ENCODE results near the gene RAB17. TPM values are rescaled to one million over a fixed set of nuclear protein-coding genes. Genes with fewer than 3 reads are reported as not detected.

The RAB17 gene, protein sequence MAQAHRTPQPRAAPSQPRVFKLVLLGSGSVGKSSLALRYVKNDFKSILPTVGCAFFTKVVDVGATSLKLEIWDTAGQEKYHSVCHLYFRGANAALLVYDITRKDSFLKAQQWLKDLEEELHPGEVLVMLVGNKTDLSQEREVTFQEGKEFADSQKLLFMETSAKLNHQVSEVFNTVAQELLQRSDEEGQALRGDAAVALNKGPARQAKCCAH
- polyA plus RNA-seq, result 164 TPM
- long read RNA-seq, donor 1, transcript RAB17-201 (6 exons, 1,966 nt), result major isoform, 20 of 27 reads
- long read RNA-seq, donor 1, transcript RAB17-209 (2 exons, 937 nt), result minor isoform, 5 of 27 reads
- long read RNA-seq, donor 1, partial matches to known transcripts, result 0 of 27 reads
- long read RNA-seq, donor 1, other reads (novel, unspliced or antisense), result 0 of 27 reads
- long read RNA-seq, donor 2, transcript RAB17-210 (3 exons, 3,211 nt), result minor isoform, 6 of 81 reads
- long read RNA-seq, donor 2, transcript RAB17-209 (2 exons, 937 nt), result minor isoform, 12 of 81 reads
- long read RNA-seq, donor 2, transcript RAB17-201 (6 exons, 1,966 nt), result major isoform, 36 of 81 reads
- long read RNA-seq, donor 2, partial matches to known transcripts, result 15 of 81 reads
- long read RNA-seq, donor 2, other reads (novel, unspliced or antisense), result 8 of 81 reads
- long read RNA-seq, donor 3, result 0 reads
- long read RNA-seq, donor 4, partial matches to known transcripts, result 0 of 3 reads
- long read RNA-seq, donor 4, other reads (novel, unspliced or antisense), result 0 of 3 reads
- long read RNA-seq, donor 5, transcript RAB17-201 (6 exons, 1,966 nt), result major isoform, 6 of 9 reads
- long read RNA-seq, donor 5, partial matches to known transcripts, result 0 of 9 reads
- long read RNA-seq, donor 5, other reads (novel, unspliced or antisense), result 0 of 9 reads
- long read RNA-seq, donor 6, transcript RAB17-209 (2 exons, 937 nt), result minor isoform, 11 of 58 reads
- long read RNA-seq, donor 6, transcript RAB17-201 (6 exons, 1,966 nt), result major isoform, 20 of 58 reads
- long read RNA-seq, donor 6, partial matches to known transcripts, result 22 of 58 reads
- long read RNA-seq, donor 6, other reads (novel, unspliced or antisense), result 0 of 58 reads
- long read RNA-seq, donor 7, partial matches to known transcripts, result 0 of 7 reads
- long read RNA-seq, donor 7, other reads (novel, unspliced or antisense), result 0 of 7 reads
- long read RNA-seq, donor 8, transcript RAB17-201 (6 exons, 1,966 nt), result major isoform, 37 of 82 reads
- long read RNA-seq, donor 8, transcript RAB17-209 (2 exons, 937 nt), result minor isoform, 14 of 82 reads
- long read RNA-seq, donor 8, partial matches to known transcripts, result 22 of 82 reads
- long read RNA-seq, donor 8, other reads (novel, unspliced or antisense), result 0 of 82 reads
- long read RNA-seq, donor 9, transcript RAB17-209 (2 exons, 937 nt), result minor isoform, 7 of 38 reads
- long read RNA-seq, donor 9, transcript RAB17-201 (6 exons, 1,966 nt), result major isoform, 18 of 38 reads
- long read RNA-seq, donor 9, partial matches to known transcripts, result 9 of 38 reads
- long read RNA-seq, donor 9, other reads (novel, unspliced or antisense), result 0 of 38 reads
- long read RNA-seq, donor 10, transcript RAB17-201 (6 exons, 1,966 nt), result major isoform, 27 of 165 reads
- long read RNA-seq, donor 10, transcript RAB17-209 (2 exons, 937 nt), result minor isoform, 13 of 165 reads
- long read RNA-seq, donor 10, partial matches to known transcripts, result 119 of 165 reads
- long read RNA-seq, donor 10, other reads (novel, unspliced or antisense), result 0 of 165 reads
- long read RNA-seq, donor 11, transcript RAB17-201 (6 exons, 1,966 nt), result major isoform, 16 of 27 reads
- long read RNA-seq, donor 11, partial matches to known transcripts, result 5 of 27 reads
- long read RNA-seq, donor 11, other reads (novel, unspliced or antisense), result 0 of 27 reads

DNA sequence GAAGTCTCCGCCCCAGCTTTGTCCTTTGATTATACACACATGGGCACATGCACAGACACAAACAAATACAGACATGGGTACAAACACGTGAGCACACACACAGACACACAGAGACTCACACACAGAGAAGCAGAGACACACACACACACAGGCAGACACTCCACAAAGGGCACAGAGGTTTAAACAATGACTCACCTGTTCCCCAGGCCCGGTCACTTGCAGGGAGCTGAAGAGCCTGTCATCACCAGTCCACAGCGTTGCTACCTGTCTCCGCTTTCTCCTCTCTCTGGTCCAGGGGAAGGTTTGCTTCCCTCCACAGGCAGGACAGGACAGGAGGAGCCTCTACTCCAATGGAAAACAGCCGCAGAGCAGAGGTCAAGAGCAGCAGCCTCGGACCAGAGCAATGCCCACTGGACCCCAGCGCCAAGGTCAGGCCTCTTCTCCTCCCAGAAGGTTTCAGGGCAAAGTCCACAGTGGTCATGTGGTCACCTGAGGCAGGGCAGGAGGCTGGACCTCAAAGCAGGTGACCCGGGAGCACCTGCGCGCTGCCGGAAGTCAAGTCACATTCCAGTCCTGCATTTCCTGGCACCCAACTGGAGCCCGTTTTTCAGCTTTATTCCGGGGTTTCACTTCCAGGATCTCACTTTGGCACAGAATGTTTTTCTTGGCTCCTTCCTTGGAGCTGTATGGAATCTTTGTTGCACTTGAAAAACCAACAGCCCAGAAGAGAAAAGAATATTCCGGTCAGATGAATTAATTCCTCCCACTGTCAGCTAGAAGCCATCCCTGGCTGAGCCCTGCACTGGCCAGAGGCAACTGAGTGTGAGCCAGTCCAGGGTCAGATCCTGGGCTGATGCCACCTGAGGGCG is at the start of gene RAB17:
RAB17 (minus strand) TSS at position 463 of the 869 bp plus-strand sequence. CDS start 4,580 bp downstream, outside the sequence.
- Histone ChIP-seq H3K9me3 (ENCODE audit: control insufficient read depth, low read depth, low read length) (no peaks in the 10 kb centered on the region), H3K4me1 (ENCODE audit: control insufficient read depth, insufficient read depth, low read length) (peaks cover 41% of the 10 kb centered on the region), H3K27me3 (ENCODE audit: control insufficient read depth, insufficient read depth, low read length) (no peaks in the 10 kb centered on the region), H3K27ac (ENCODE audit: low read length) (peak within 1 kb of the TSS; percentile 96), H3K4me3 (ENCODE audit: low read length) (peak within 1 kb of the TSS; percentile 59), H3K36me3 (ENCODE audit: control insufficient read depth, insufficient read depth, low read length) (peaks cover 7% of the 10 kb centered on the region)
- 20% methylated on average over 1 of the region's 16 CpGs for WGBS (ENCODE audit: insufficient coverage, low lambda C conversion rate)
- peak; percentile 92 to 95 for DNase-seq

DNA sequence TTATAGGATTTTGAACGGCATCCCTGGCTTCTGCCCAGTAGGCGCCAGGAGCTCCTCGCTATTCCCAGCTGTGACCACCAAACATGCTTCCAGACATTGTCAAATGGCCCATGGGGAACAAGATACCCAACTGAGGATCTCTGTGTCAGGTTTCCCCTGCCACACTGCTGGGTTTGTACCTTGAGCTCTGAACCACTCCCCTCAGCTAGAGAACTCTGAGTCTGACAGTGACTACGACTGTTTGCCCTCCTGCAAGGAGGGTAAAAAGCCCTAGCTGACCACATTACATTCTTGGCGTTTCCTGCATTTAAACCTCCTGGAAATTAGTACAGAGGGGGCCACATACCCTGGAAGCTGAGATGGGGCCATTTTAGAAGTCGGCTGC is 49.3 kb upstream of the RAB17 start:
- WGBS (ENCODE audit: insufficient coverage, low lambda C conversion rate), result no CpG with 5 or more reads among the region's 6 CpGs
- Histone ChIP-seq H3K4me1 (ENCODE audit: control insufficient read depth, insufficient read depth, low read length) (peaks cover 5% of the 10 kb centered on the region), H3K4me3 (ENCODE audit: low read length) (no peak overlapping the region)

DNA sequence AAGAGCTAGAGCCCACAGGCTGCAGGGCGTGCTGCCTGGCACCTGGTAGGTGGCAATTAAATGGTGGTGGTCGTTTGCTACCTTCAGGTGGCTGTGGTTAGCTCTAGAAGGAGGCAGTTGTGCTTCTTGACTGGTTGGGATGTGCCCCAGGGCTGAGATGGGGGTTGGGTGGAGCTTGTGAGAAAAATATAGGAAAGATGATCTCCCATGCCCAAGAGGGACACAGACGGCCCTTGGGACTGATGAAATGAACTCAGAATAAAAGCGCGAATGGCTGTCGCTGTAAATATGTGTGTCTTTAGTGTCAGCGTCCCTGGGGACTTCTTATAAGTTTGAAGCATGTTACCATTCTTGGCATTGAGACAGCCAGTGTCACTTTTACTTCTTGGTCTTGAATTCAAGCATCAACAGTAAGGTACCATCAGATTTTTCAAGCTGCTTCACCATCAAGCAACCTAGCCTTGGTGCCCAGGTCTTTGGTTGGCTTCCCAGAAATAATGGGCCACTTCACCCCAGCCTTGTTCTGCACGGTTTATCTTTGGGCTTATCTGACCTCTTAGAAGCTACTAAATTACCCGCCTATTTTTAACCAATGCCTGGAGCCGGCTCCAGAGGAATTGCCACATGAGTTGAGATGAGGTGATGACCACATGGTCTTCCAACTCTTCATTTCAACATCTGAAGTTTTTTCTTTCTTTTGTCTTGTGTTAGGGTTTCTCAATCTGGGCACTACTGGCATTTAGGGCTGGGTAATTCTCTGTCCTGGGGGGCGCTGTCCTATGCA is 48.7 kb upstream of the RAB17 start:
- Histone ChIP-seq H3K9me3 (ENCODE audit: control insufficient read depth, low read depth, low read length) (peaks cover 3% of the 10 kb centered on the region), H3K27me3 (ENCODE audit: control insufficient read depth, insufficient read depth, low read length) (no peaks in the 10 kb centered on the region), H3K4me3 (ENCODE audit: low read length) (no peak overlapping the region), H3K27ac (ENCODE audit: low read length) (no peak overlapping the region), H3K36me3 (ENCODE audit: control insufficient read depth, insufficient read depth, low read length) (no peaks in the 10 kb centered on the region), H3K4me1 (ENCODE audit: control insufficient read depth, insufficient read depth, low read length) (peaks cover 5% of the 10 kb centered on the region)
- no peak for DNase-seq
- 64% methylated on average over 2 of the region's 11 CpGs for WGBS (ENCODE audit: insufficient coverage, low lambda C conversion rate)

More for the DNA sequence above, 49.3 kb upstream of the RAB17 start:
- peaks cover 1% of the 10 kb centered on the region for H3K9me3 ChIP-seq (ENCODE audit: control insufficient read depth, low read depth, low read length)
- no peaks in the 10 kb centered on the region for H3K27me3 ChIP-seq (ENCODE audit: control insufficient read depth, insufficient read depth, low read length)
- H3K27ac ChIP-seq (ENCODE audit: low read length), result no peak overlapping the region
- peak in 1 of 2 donors; percentile 46 for DNase-seq
- peaks cover 2% of the 10 kb centered on the region for H3K36me3 ChIP-seq (ENCODE audit: control insufficient read depth, insufficient read depth, low read length)

DNA sequence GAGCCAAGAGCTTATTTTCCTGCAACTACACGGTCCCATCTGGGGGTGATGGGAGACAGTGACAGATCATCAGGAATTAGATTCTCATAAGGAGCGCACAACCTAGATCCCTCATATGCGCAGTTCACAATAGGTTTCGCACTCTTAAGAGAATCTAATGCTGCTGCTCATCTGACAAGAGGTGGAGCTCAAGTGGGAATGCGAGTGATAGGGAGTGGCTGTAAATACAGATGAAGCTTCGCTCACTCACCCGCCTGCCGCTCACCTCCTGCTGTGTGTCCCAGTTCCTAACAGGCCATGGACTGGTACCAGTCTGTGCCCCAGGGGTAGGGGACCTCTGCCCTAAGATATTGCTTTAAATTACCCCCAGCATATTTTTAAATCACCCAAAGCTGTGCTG is 47.6 kb upstream of the RAB17 start:
- H3K27me3 ChIP-seq (ENCODE audit: control insufficient read depth, insufficient read depth, low read length), result no peaks in the 10 kb centered on the region
- no CpG with 5 or more reads among the region's 8 CpGs for WGBS (ENCODE audit: insufficient coverage, low lambda C conversion rate)
- no peak overlapping the region for H3K4me3 ChIP-seq (ENCODE audit: low read length)

DNA sequence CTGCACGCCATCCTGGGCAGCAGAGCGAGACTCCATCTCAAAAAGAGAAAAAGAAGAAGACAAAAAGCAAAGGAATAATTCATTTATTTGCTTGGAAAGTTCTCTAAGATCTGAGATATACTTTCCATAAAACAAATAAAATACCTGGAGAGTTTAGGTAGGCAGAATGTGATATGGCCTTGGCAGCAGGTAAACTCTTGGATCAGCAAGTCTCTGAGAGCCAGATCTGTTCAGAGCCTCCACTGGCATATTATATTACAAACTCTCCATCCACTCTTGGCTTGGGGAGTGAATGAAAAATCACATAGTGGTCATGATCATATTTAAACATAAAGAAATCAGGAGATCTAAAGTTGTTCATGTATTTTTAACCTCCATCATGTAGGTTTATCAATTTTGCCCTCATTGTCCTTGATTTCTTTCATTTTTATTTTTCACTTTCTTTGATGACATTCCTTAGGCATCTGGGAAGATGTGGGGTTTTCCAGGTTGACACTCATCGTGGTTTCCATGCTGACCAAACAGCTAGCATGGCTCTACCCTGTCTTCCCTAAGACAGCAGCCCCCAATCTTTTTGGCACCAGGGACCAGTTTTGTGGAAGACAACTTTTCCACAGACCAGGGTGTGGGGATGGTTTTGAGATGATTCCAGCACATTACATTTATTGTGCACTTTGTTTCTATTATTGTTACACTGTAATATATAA is 47.0 kb upstream of the RAB17 start:
- DNase-seq, result no peak
- H3K27me3 ChIP-seq (ENCODE audit: control insufficient read depth, insufficient read depth, low read length), result no peaks in the 10 kb centered on the region
- WGBS (ENCODE audit: insufficient coverage, low lambda C conversion rate), result 60% methylated on average over 1 of the region's 3 CpGs
- H3K4me3 ChIP-seq (ENCODE audit: low read length), result no peak overlapping the region
- no peak overlapping the region for H3K27ac ChIP-seq (ENCODE audit: low read length)
- peaks cover 3% of the 10 kb centered on the region for H3K9me3 ChIP-seq (ENCODE audit: control insufficient read depth, low read depth, low read length)
- H3K36me3 ChIP-seq (ENCODE audit: control insufficient read depth, insufficient read depth, low read length), result peaks cover under 1% of the 10 kb centered on the region
- H3K4me1 ChIP-seq (ENCODE audit: control insufficient read depth, insufficient read depth, low read length), result peaks cover 5% of the 10 kb centered on the region

More for the DNA sequence above, 47.6 kb upstream of the RAB17 start:
- H3K36me3 ChIP-seq (ENCODE audit: control insufficient read depth, insufficient read depth, low read length), result no peaks in the 10 kb centered on the region
- H3K27ac ChIP-seq (ENCODE audit: low read length), result no peak overlapping the region
- peaks cover 5% of the 10 kb centered on the region for H3K4me1 ChIP-seq (ENCODE audit: control insufficient read depth, insufficient read depth, low read length)
- DNase-seq, result no peak
- peaks cover 3% of the 10 kb centered on the region for H3K9me3 ChIP-seq (ENCODE audit: control insufficient read depth, low read depth, low read length)

DNA sequence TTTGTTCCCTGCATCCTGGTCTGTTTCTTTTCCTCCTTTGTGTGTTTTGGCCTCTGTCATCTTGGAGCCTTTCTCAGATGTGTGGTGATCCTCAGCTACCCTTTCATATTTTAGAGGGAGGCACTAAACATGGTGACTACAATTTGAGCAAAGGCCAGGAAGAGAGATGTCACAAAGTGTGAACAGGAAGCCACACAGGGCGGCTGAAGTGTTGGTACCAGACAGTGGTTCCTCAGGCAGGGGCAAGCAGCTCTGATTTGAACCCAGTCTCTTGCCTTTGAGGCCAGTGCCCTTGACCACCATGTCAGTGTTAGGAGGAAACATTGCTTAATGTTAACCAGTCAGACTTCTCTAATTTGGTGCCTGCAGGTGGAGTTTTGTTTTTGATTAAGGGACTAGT is 46.0 kb upstream of the RAB17 start:
- Histone ChIP-seq H3K27me3 (ENCODE audit: control insufficient read depth, insufficient read depth, low read length) (no peaks in the 10 kb centered on the region), H3K9me3 (ENCODE audit: control insufficient read depth, low read depth, low read length) (peaks cover 3% of the 10 kb centered on the region), H3K36me3 (ENCODE audit: control insufficient read depth, insufficient read depth, low read length) (peaks cover 9% of the 10 kb centered on the region), H3K27ac (ENCODE audit: low read length) (no peak overlapping the region), H3K4me1 (ENCODE audit: control insufficient read depth, insufficient read depth, low read length) (peaks cover 5% of the 10 kb centered on the region), H3K4me3 (ENCODE audit: low read length) (no peak overlapping the region)
- no peak for DNase-seq
- WGBS (ENCODE audit: insufficient coverage, low lambda C conversion rate), result no CpG with 5 or more reads among the region's 1 CpG

DNA sequence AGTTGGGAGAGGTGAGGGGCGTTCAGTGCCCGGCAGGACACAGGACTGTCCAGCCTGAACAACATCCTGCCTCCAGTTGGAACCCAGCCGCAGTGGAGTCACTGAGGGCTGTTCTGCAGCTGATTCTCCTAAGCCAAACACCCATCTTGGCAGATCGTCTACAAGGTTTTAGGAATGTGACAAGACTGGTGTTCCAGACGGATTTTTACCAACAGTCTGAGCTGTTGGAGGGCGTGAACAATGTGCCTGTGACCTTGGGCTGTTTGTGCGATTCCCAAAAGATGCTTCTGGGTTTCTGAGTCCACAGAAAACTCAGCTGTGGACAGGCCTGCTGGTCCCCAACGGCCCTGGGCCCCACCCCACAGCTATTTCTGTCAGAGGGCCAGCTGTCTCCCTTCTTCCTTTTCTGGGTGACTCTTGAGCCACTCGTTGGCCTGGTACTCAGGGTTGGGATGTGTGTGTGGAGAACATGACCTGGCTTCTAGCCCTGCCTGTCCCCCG is 42.6 kb upstream of the RAB17 start:
- Histone ChIP-seq H3K9me3 (ENCODE audit: control insufficient read depth, low read depth, low read length) (peaks cover 3% of the 10 kb centered on the region), H3K27me3 (ENCODE audit: control insufficient read depth, insufficient read depth, low read length) (peaks cover 18% of the 10 kb centered on the region), H3K27ac (ENCODE audit: low read length) (no peak overlapping the region), H3K4me1 (ENCODE audit: control insufficient read depth, insufficient read depth, low read length) (no peaks in the 10 kb centered on the region), H3K4me3 (ENCODE audit: low read length) (no peak overlapping the region), H3K36me3 (ENCODE audit: control insufficient read depth, insufficient read depth, low read length) (peaks cover 12% of the 10 kb centered on the region)
- 83% methylated on average over 1 of the region's 10 CpGs for WGBS (ENCODE audit: insufficient coverage, low lambda C conversion rate)
- DNase-seq, result no peak
